Daoy (cell line): Measurements from ENCODE around the gene FRMD1. TPM values are rescaled to one million over a fixed set of nuclear protein-coding genes. Genes with fewer than 3 reads are reported as not detected.

Experiments used
- DNase-seq: peaks from one replicate; pipeline ENCODE4 v3.0.0-alpha.2; 2015; ENCODE audit warnings: low read depth
- total RNA-seq: library from RNA; depleted of rRNA; stranded (reverse); fragments of >200 nt; shearing (Covaris generic); gene quantifications from 2 replicates; pipeline ENCODE4 v1.2.3, GENCODE V29; 2014

Gene FRMD1
- total RNA-seq, 1 experiment from 2014 or later, result not detected

DNA sequence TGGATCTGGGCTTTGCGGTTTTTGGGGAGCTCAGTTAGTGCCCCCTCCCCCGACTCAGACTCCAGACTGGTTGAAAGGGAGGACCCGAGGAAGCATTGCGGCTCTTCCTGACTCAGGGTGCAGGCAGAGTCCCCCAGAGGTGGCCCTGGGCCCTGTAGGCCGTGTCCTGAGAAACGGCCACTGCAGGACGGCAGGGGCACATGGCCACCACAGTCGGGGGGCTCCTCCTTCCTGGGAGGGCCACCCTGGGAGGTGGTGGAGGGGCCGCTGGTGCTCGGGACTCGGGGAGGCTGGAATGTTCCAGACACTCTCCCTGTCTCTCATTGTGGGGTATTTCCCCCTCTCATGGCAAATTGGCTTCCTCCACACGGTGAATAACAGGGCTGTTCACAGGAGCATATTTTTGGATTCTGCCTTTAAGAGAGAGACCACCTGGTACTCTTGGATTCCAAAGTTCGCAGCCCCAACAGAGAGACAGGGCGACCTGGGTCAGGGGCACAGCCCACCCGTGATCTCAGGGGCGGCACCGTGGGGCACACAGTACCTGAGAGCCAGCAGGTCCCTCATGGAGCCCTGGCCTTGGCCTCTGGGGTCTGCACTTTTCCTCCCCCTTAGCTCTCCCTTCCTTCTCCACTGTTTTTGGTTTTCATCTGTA is 35.7 kb downstream of the FRMD1 start:
- no peak for DNase-seq

DNA sequence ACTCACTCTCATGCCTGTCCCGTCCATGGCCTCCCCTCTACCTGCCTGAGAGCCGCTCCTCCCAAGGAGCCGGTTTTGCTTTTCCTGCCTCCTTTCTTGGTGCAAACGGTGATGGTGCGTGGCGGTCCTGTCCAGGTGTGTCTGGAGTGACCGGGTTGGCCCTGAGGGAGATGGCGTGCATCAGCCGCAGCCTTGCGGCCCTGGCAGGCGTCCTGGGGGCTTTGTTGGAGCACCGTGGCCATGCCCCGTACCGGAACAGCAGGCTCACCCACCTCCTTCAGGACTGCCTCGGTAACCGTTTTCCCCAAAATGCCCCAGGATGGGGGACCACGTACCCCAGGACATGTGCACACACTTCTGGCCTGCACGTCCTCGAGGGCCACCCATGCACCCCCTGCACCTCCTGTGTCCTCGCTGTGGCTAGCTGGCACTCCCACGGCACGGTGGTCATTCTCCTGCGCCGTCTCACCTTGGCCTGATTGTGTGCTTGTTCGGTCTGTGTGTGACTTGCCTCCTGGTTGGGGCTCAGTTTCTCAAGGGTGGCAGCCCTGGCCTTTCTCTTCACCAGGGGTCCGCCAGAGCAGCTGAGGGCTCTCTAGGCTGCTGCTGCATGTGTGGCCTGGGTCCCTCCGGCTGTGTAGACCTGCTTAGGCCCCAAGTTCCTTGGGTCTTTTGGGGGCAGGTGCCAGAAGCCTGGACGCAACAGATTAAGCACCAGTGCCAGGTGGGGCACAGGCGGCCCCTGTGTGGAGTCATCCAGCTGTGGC is 36.4 kb downstream of the FRMD1 start:
- no peak for DNase-seq

DNA sequence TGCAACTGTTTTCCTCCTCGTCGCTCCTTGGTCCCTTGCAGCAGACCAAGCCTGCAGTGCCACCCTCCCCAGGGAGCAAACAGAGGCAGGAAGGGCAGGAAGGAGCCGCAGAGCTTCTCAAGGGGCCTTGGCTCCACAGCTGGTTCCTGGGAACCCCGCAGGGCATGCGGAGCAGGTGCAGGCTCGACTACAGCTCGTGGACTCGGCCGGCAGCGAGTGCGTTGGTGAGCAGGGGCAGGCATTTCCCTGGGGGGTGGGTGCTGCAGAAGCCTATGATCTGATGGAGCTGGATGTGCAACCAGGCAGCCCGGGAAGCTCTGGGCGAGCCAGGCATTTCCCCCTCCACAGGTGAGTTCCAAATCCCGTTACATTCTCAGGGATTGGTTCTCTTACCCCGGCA is 37.1 kb downstream of the FRMD1 start:
- DNase-seq, result no peak

DNA sequence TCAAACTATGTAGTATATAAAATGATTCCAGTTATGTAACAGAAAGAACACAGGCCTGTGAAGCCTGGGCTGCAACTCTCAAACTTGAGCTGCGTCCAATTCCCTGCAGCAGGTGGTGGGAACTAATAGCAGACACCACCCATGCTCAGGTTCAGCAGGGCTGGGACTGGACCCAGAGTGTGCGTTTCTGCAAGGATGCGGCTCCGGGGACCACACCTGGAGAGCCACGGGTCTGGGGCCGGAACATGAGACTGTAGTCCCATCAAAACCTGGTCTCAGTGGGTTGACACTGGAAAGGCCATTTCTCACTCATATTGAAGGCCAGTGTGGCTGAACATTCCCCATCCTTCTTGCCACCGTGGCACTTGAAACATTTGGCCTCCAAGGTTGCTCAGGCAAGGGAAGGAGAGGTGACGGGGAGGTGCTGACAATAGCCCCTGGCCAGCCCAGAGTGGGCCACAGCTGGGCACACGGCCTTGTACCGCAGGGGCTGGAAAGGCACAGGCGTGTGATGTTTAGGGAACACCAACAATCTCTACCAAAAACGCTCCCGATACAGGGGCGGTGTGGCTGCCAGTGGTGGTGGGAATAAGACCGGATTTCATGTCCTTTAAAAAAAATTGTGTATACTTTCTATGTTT is 38.0 kb downstream of the FRMD1 start:
- DNase-seq, result no peak

DNA sequence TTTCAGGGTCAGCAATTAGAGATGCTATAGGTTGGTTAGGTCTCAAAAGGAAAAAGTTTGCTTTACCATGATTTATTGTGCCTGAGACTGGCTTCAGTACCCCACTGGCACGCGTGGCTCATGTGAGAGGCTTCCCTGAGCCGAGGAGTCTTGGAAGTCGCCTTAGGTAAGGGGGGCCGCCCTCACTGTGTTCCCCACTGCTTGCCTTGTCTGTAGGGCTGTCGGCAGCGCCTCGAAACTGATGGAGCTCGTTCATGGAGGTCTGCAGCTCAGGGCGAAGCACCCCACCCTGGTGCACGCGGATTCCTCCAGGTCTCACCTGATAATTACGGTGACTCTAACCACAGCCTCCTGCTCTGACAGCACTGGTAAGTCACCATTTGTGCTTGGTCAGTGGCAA is 39.2 kb downstream of the FRMD1 start:
- DNase-seq, result no peak

DNA sequence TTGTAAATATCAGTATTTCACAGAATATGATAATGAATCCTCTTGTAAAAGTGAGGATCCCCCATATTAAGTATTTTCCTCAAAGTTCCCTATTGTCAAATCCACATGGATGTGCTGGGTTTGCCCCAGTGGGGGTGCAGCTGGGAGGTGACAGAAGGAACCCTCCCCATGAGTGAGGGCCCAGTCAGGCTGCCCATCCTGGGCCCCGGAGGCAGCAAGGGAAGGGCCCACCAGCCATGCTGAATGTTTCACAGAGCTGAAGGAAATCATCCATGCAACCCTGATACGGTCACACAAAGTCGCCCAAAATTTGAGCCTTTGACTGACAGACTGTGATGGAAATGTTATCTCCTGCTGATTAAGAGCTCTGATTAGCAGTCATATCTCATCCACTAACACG is 39.7 kb downstream of the FRMD1 start:
- no peak for DNase-seq

DNA sequence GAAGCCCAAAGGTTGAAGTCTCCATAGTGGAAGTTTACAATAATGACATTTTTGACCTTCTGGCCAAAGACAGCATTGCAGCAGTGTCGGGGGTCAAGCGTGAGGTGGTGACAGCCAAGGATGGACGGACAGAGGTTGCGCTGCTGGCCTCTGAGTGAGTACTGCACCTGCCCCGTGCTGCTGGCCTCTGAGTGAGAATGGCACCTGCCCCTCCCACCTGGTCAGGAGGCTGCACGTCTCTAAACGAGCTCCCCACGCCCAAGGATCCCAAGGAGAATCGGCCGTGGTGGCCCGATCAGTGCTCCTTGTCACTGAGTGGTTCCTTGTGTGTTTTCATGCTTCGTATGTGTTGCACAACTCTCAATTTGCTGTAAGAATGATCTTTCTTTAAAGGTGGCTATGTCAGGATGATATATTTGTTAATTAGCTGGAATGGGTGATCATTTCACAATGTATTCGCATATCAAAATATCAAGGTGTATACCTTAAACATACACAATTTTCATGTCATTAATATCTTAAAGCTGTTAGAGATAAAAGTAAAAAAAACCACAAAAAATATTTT is 40.4 kb downstream of the FRMD1 start:
- DNase-seq, result no peak

DNA sequence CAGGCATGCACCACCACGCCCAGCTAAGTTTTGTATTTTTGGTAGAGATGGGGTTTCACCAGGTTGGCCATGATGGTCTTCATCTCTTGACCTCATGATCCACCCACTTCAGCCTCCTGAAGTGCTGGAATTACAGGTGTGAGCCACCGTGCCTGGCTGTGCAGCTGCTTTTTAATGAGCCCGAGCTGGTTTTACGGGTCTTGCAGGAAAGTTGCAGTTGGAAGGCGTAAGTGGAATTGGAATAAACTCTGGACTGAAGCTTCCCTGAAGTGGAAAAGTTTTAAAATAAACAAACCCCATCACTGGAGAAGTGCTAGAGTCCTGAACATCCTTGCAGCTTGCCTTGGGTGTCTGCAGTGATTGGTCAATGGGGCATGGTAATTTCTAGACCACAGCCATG is 41.2 kb downstream of the FRMD1 start:
- DNase-seq, result no peak

DNA sequence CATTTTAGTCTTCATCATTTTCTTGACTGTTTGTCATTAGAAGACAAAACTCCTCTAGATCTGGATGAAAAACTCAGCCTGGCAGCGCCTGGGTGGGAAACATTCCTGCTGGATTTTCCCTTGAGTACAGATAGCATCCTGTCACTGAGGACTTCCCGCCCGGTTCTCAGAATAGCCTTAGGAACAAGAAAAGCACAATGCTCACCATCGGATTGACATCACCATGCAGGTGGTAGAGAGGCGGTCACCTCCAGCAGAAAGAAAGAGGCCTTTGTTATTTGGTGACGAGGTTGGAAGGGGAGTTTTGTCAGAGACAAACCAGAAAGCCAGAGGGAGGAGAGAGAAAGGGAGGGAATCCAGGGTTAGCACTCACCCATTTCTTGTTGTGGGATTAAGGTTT is 41.8 kb downstream of the FRMD1 start:
- DNase-seq, result no peak

DNA sequence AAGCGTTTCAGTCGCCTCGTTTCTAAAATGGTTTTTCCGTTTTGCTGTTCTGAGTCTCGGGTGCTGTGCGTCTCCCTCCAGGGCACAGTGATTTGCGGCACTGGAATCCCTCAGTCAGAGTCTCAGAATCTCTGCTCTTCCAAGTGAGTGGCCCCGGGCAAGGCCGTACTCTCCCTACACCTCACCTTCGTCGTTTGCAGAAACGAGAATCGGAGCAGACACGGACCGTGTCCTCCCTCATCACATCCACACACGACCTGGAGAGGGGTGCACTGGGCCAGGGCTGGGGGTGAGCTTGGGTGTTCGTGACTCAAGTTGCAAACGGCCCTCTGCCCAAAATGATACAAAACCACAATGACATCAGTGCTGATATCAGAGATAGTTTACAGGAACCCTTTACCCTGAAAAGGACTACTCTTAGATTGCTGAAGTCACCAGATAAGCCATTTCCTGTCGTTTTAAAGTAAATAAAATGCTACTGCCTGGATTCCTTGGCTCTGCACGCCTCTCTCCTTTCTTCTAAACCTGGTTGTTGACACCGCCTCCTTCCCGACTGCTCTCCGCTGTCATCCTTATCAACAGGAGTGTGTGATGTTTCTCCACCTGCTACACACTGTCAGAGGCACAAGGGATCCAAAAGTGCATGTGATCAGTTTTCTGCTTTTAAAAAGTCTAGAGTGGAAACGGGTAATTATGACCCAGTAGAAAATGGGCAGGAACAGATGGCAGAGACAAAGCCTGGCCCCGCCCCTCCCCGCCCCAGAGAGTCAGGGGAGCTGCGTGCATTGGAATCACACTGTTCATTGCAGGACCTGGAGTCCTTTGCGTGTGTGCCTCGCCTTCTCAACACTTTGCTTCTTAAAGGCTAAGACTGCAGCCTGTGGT is 43.1 kb downstream of the FRMD1 start:
- peak; percentile 55 for DNase-seq

DNA sequence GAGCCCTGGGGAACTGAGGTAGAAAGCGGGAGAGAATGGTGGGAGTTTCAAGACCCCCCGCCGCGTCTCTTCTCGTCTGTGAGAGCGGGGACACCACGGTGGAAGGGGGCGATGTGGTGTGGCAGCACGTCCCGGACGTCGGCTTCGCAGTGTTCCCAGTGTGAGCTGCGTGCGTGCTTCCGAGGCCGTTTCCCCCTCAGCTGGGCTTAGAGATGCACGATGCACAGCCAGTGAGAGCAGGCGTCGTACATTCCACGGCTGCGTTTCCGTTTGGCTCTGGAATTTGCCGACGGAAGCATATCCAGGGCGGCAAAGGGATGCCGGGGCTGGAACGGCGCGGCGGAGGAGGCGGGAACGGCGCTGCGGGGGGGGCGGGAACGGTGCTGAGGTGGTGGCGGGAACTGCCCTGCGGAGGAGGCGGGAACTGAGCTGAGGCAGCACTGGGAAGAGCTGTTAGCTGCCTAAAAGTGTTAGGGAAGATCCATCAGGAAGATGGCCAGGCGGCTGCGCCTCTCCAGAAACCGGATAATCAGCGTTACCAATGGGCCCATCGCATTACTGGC is 43.8 kb downstream of the FRMD1 start:
- DNase-seq, result no peak

DNA sequence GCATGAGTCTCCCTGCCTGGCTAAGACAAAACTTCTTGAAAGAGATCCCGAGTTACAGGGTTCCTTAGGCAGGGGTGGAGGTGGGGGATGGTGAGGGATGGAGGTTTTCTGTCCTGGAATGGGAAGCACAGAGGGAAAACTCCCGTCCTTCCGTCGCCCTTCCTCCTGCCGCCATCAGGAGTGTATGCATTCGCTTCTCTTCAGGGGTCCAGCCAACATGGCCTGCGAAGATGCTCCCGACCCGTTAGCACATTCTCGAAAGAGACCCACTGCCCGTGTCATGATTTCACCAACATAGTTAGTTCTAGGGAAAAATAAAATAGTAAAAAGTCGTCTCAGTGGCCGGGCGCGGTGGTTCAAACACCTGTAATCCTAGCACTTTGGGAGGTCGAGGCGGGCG is 44.5 kb downstream of the FRMD1 start:
- DNase-seq, result no peak

DNA sequence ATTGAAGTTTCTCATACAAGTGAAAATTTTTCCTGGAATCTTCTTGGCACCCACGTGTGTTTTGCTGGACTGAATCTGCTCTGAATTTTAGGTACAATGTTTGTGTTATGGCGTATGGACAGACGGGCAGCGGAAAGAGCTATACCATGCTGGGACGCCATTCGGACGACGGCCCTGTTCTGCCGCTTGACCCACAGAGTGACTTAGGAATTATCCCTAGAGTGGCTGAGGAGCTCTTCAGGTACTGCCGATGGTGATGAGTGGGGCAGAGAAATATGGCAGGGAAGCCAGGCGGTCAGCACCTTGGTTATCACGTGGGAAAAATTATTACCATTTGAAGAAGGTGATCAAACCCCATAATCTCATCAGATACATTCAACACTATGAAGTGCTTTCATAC is 45.2 kb downstream of the FRMD1 start:
- no peak for DNase-seq

DNA sequence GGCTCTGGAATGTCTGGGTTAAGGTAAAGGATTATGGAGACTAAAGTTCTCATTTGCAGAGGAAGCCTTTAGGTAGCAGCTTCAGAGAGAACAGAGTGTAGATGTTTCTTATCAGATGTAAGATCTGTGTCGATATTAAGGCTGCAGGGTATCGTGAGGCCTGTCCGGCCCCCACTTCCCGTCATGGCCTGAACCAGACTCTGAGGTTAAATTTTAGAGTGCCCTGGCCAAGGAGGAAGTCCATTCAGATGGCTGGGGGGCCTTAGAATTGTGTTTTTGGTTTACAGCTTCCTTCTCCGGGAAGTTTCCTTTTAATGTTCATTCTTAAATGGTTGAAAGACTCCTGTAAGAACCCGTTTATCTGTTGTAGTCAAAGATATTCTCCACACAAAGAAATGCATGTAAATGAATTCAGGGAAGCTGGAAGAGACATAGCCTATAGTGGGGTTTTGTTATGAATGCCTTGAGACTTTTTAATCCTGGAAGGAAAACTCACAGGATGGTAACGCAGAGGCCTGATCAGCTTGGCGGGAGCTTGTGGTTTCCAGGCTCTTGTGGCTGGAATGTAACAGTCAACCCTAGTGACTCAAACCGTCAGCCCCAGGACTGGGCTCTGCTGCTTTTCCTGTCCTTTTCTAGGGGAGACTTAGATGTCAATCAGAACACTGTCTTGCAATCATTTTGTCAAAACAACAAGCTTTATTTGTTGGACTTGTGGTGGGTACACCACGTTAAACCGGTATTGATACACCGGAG is 46.8 kb downstream of the FRMD1 start:
- peak; percentile 76 for DNase-seq

DNA sequence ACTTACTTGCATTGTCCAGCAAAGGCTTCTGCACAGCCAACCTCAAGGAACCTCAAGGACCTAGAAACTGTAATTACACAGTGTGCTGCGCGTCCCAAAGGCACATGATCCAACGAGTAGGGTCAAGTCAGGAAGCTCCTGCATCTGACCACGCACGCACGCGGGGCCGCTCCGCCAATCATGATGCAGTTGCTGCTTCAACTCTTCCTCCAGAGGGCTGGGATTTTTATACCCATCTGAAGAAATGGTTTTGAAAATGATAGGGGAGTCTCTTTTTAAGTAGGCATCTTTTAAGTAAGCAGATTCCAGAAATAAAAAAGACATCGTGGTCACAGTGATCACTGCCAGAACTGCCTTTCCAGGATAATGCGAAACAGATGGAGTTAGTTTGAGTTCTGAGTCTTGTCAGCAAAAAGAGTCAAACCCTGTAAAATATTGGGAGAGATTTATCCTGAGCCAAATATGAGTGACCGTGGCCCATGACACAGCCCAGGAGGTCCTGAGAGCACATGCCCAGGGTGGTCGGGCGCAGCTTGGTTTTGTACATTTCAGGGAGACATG is 47.5 kb downstream of the FRMD1 start:
- no peak for DNase-seq

DNA sequence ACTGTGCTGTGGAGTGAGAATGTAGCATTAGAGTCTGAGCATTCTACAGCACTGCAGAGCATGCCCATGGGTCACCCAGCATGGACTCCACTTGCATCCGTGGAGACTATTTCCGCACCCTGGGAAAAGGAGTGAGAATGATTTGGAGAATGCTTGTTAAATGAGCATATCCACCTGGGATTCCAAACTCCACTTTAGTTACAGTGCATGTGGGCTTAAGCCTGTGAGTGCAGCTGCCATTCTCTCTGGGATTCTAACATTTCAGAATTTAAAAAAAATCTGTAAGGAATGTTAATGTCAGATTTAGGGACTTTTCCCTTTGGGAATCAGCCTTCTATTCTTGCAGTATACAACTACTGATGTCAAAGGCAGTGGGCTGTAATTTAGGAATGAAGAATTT is 48.1 kb downstream of the FRMD1 start:
- no peak for DNase-seq

DNA sequence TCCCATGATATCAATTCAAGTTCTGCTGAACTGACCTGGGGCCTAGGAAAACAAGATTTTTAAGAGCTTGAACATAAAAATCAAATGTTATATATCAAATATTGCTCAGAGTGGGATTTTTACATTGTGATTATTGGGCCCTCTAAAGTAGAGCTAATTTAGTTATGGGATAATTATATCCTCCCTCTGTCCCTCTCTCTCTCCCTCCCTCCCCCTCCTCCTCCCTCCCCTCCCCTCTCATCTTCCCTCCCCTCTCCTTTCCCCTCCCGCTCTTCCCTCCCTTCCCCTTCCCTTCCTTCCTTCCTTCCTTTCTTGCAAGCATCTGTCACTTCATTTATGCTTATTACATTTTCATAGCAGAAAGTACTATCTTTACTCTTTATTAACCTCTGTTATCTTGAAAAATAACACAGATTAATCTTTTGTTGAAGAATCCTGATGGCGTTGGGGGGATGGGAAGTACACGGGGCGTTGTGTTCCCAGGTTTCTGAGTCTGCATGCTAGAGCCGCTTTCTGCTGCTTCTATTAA is 48.7 kb downstream of the FRMD1 start:
- DNase-seq, result no peak

DNA sequence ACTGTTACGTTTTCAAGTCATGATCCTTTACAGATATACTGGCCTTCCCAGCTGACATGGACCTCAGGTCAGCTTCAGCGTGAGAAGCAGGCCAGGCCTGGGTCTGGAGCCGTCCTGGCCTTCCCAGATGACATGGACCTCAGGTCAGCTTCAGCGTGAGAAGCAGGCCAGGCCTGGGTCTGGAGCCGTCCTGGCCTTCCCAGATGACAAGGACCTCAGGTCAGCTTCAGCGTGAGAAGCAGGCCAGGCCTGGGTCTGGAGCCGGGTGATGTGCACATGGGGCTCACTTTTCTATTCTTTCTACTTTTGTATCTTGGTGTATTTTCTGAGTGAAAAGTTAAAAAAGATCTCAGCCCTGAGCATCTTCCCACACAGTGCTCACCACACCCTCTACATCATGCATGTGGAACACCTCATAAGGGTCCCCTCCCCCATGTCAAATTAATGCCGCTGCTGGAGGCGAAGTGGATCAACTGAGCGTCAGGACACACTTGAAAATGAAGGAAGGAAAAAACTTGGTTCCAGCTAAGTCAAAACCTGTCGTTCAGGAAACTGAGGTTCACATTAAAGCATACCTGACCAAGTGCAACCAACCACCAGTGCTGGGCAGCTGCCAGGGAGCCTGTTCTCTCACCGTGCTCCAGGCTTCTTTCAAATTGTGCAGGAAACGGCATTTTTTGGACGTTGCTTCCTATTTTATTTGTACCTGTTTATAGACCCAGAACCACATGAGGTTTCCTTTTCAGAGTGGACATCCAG is 49.4 kb downstream of the FRMD1 start:
- no peak for DNase-seq

DNA sequence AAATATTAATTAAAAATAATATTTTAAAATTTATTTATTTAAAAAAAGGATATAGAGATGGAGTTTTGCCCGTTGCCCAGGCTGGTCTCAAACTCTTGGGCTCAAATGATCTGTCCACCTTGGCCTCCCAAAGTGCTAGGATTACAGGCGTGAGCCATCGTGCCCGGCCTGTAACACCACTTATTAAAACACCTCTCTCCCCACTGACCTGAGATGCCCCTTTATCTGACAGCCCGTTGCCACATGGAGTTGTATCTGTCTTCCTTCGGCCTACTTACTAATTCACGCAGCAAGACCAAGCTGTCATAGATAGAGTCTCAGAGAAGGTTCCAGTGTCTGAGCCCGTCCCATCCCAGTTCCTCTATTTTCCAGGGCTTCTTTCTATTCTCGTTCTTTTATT is 50.8 kb downstream of the FRMD1 start:
- no peak for DNase-seq
